Tongue (tissue), 2 donors: Measurements from ENCODE around the gene ZNF883. TPM values are rescaled to one million over a fixed set of nuclear protein-coding genes. Genes with fewer than 3 reads are reported as not detected.

Source experiments
- DNase-seq: peaks from one replicate; pipeline ENCODE4 v3.0.0-alpha.2; 2015
- total RNA-seq: library from RNA; depleted of rRNA; stranded (reverse); fragments of >200 nt; gene quantifications from one replicate; pipeline ENCODE4 v1.2.3, GENCODE V29; 2014

Gene ZNF883
- total RNA-seq, 1 donor from 2014 or later: 3.8 TPM

- DNase-seq: no peak
Measured at GRCh38 chr9:112917987-112918362, 94.0 kb downstream of the ZNF883 start.

GRCh38 chr9:112917047-112917986, 94.7 kb downstream of the ZNF883 start:
- no peak for DNase-seq

GRCh38 chr9:112914524-112914923, 97.5 kb downstream of the ZNF883 start:
- peak; percentile 18 for DNase-seq

- no peak for DNase-seq
Measured at GRCh38 chr9:112913326-112913725, 98.7 kb downstream of the ZNF883 start.

- no peak for DNase-seq
Measured at GRCh38 chr9:112912636-112913035, 99.4 kb downstream of the ZNF883 start.

- DNase-seq: no peak
Measured at GRCh38 chr9:112911736-112912135, 100.3 kb downstream of the ZNF883 start.

Other genes with a start within 250 kb of the ZNF883 start
- gene SLC46A2, start 121.3 kb downstream of the ZNF883 start, total RNA-seq: not detected
- gene ZFP37, start 44.5 kb upstream of the ZNF883 start, total RNA-seq: 8.9 TPM
- gene SLC31A2, start 138.8 kb upstream of the ZNF883 start, total RNA-seq: 6.7 TPM
- 26.3 TPM for gene FKBP15, start 209.1 kb upstream of the ZNF883 start, total RNA-seq
- gene SLC31A1, start 209.4 kb upstream of the ZNF883 start, total RNA-seq: 11.8 TPM